MCF 10A (cell line): ENCODE measurements around the gene SRRD. TPM values are rescaled to one million over a fixed set of nuclear protein-coding genes. Genes with fewer than 3 reads are reported as not detected.

Source experiments
- BruUV-seq: library from RNA; stranded (reverse); fragments of 400-500 nt; replicated peaks from 2 replicates; lab custom pipeline; 2021; lab: Mats Ljungman, UMichigan
- CTCF ChIA-PET: fragments of 300-600 bp; sonication (Branson Sonifier 250); formaldehyde crosslinking; extraction: SDS; loops from one replicate; lab custom pipeline; 2021; ENCODE audit warnings: antibody characterized with exemption, inconsistent platforms; lab: Yijun Ruan, JAX
- POLR2A ChIA-PET: fragments of 300-600, 350-650 bp; sonication (Branson Sonifier 250); formaldehyde crosslinking; extraction: SDS; loops from one replicate; lab custom pipeline; 2020; ENCODE audit warnings: antibody characterized with exemption, inconsistent platforms; lab: Yijun Ruan, JAX
- DNase-seq: peaks from one replicate; pipeline ENCODE4 v3.0.0-alpha.2; 2018; ENCODE audit not compliant: unreplicated experiment
- H3K27ac Mint-ChIP-seq: one replicate; pipeline ENCODE4 v1.8.0; 2022; ENCODE audit warnings: mild to moderate bottlenecking, low read depth, mixed read lengths; ENCODE audit not compliant: unreplicated experiment
- H3K27me3 Mint-ChIP-seq: one replicate; pipeline ENCODE4 v1.8.0; 2022; ENCODE audit warnings: mixed read lengths; ENCODE audit not compliant: insufficient read depth, unreplicated experiment
- H3K36me3 Mint-ChIP-seq: one replicate; pipeline ENCODE4 v1.8.0; 2022; ENCODE audit warnings: mild to moderate bottlenecking, moderate library complexity, mixed read lengths; ENCODE audit not compliant: insufficient read depth, unreplicated experiment
- H3K4me1 Mint-ChIP-seq: one replicate; pipeline ENCODE4 v1.8.0; 2022; ENCODE audit warnings: mixed read lengths; ENCODE audit not compliant: insufficient read depth, unreplicated experiment
- H3K4me3 Mint-ChIP-seq: one replicate; pipeline ENCODE4 v1.8.0; 2022; ENCODE audit warnings: mild to moderate bottlenecking, moderate library complexity, mixed read lengths; ENCODE audit not compliant: unreplicated experiment
- H3K9me3 Mint-ChIP-seq: one replicate; pipeline ENCODE4 v1.8.0; 2022; ENCODE audit warnings: mixed read lengths; ENCODE audit not compliant: unreplicated experiment
- intact Hi-C: fragments of 100-400 bp; cut with micrococcal nuclease; formaldehyde crosslinking; loops from 2 replicates; pipeline ENCODE4 v1.14.1; 2022
- total RNA-seq: library from RNA; stranded (reverse); gene quantifications from 2 replicates; pipeline ENCODE4 v1.2.3, GENCODE V29; 2022
- TF ChIP-seq, protein P1 (sequence below): fragments of 200-600 bp; IDR thresholded peaks from one replicate; pipeline ENCODE4 v1.8.0; 2022; ENCODE audit warnings: antibody characterized with exemption, mild to moderate bottlenecking; ENCODE audit not compliant: unreplicated experiment

Gene SRRD
- total RNA-seq, 1 experiment from 2014 or later: 27.9 TPM

- BruUV-seq: no TSS peak
- no peak overlapping the region for H3K4me3 Mint-ChIP-seq
- POLR2A ChIA-PET: interaction anchor here (1.2 kb wide), 1 partner anchor 22 kb away, joined by 3 read pairs; no protein-coding TSS in a partner anchor
- intact Hi-C loops: loop anchor here (5.0 kb wide), 1 partner anchor 45 kb away; no protein-coding TSS in a partner anchor
- no peak for DNase-seq
- peaks cover 71% of the 10 kb centered on the region for H3K36me3 Mint-ChIP-seq
- peaks cover 7% of the 10 kb centered on the region for H3K4me1 Mint-ChIP-seq
- no peaks in the 10 kb centered on the region for H3K27me3 Mint-ChIP-seq
- CTCF ChIA-PET: interaction anchor here (0.6 to 5.4 kb wide), 11 partner anchors 18 to 1016 kb away, joined by 4 to 172 read pairs (median 9); partner anchors contain the start of genes HPS4 and SRRD
- no peak overlapping the region for H3K27ac Mint-ChIP-seq
- TF ChIP-seq, protein P1, sequence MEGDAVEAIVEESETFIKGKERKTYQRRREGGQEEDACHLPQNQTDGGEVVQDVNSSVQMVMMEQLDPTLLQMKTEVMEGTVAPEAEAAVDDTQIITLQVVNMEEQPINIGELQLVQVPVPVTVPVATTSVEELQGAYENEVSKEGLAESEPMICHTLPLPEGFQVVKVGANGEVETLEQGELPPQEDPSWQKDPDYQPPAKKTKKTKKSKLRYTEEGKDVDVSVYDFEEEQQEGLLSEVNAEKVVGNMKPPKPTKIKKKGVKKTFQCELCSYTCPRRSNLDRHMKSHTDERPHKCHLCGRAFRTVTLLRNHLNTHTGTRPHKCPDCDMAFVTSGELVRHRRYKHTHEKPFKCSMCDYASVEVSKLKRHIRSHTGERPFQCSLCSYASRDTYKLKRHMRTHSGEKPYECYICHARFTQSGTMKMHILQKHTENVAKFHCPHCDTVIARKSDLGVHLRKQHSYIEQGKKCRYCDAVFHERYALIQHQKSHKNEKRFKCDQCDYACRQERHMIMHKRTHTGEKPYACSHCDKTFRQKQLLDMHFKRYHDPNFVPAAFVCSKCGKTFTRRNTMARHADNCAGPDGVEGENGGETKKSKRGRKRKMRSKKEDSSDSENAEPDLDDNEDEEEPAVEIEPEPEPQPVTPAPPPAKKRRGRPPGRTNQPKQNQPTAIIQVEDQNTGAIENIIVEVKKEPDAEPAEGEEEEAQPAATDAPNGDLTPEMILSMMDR: no peak
- H3K9me3 Mint-ChIP-seq: no peaks in the 10 kb centered on the region
Measured at GRCh38 chr22:26462641-26463040, 21.0 kb upstream of the SRRD start.

GRCh38 chr22:26463101-26463661 is 20.5 kb upstream of the SRRD start:
- ChIA-PET CTCF (interaction anchor here (0.6 to 5.4 kb wide), 10 partner anchors 20 to 1910 kb away, joined by 3 to 172 read pairs (median 7); partner anchors contain the start of genes HPS4 and SRRD), POLR2A (interaction anchor here (1.2 kb wide), 1 partner anchor 21 kb away, joined by 3 read pairs; no protein-coding TSS in a partner anchor)
- Mint-ChIP-seq H3K27ac (no peak overlapping the region), H3K9me3 (no peaks in the 10 kb centered on the region), H3K4me3 (no peak overlapping the region), H3K4me1 (peaks cover 7% of the 10 kb centered on the region), H3K27me3 (no peaks in the 10 kb centered on the region), H3K36me3 (peaks cover 75% of the 10 kb centered on the region)
- DNase-seq: no peak
- intact Hi-C loops: loop anchor here (5.0 kb wide), 1 partner anchor 46 kb away; no protein-coding TSS in a partner anchor
- BruUV-seq: no TSS peak
- TF ChIP-seq, protein P1: no peak

- no peak for DNase-seq
- Mint-ChIP-seq H3K9me3 (no peaks in the 10 kb centered on the region), H3K36me3 (peaks cover 75% of the 10 kb centered on the region), H3K4me1 (peaks cover 7% of the 10 kb centered on the region), H3K27me3 (no peaks in the 10 kb centered on the region), H3K4me3 (no peak overlapping the region), H3K27ac (no peak overlapping the region)
- POLR2A ChIA-PET: interaction anchor here (1.2 kb wide), 2 partner anchors 20 to 21 kb away, joined by 3 to 5 read pairs; partner anchors contain the start of genes HPS4 and SRRD
- intact Hi-C loops: loop anchor here (5.0 kb wide), 1 partner anchor 46 kb away; no protein-coding TSS in a partner anchor
- CTCF ChIA-PET: interaction anchor here (0.6 to 5.4 kb wide), 10 partner anchors 9 to 1910 kb away, joined by 3 to 172 read pairs (median 4); partner anchors contain the start of genes HPS4 and SRRD
- no TSS peak for BruUV-seq
- TF ChIP-seq, protein P1: no peak
Measured at GRCh38 chr22:26463688-26464087, 20.0 kb upstream of the SRRD start.

DNA sequence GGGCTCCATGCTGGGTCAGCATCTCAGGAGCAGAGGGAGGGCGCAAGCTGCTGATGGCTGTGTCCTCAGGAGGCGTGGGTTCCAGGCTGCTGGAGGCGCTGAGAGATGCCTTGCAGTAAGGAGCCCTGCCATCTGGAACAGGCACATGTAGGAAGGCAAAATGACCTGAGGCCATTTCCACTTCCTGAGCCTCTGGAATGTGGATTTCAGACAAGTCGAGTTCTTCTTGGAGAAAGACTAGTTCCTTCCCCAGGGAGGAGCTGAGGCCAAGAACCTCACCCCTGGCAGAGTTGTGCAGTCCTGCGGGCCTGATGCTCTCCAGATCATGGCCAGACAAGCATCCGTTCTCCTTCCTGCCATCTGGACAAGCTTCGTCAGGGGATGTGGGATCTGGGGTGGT is 19.4 kb upstream of the SRRD start:
- Mint-ChIP-seq H3K36me3 (peaks cover 77% of the 10 kb centered on the region), H3K4me3 (no peak overlapping the region), H3K27ac (no peak overlapping the region), H3K27me3 (no peaks in the 10 kb centered on the region), H3K4me1 (peaks cover 7% of the 10 kb centered on the region), H3K9me3 (no peaks in the 10 kb centered on the region)
- TF ChIP-seq, protein P1: no peak
- POLR2A ChIA-PET: interaction anchor here (1.2 kb wide), 1 partner anchor 19 kb away, joined by 5 read pairs; the partner anchor contains the start of genes HPS4 and SRRD
- intact Hi-C loops: loop anchor here (5.0 kb wide), 1 partner anchor 47 kb away; no protein-coding TSS in a partner anchor
- DNase-seq: no peak
- CTCF ChIA-PET: interaction anchor here (0.6 to 5.4 kb wide), 5 partner anchors 8 to 1131 kb away, joined by 3 to 172 read pairs (median 3); no protein-coding TSS in a partner anchor
- no TSS peak for BruUV-seq
